Fibroblast of skin of left biceps (primary cell): ENCODE measurements around the gene KCNH8.
"Not testable (repeated sequence)": the region's sequence is repeated elsewhere in the genome, so short reads cannot be mapped to it uniquely, and the experiment has no call there.

Source experiments
- DNase-seq, 2 experiments: peaks; one replicate each; pipeline ENCODE4 v3.0.0-alpha.2; 2013; ENCODE audit warnings: low read depth in 2 of 2

The KCNH8 gene

DNA sequence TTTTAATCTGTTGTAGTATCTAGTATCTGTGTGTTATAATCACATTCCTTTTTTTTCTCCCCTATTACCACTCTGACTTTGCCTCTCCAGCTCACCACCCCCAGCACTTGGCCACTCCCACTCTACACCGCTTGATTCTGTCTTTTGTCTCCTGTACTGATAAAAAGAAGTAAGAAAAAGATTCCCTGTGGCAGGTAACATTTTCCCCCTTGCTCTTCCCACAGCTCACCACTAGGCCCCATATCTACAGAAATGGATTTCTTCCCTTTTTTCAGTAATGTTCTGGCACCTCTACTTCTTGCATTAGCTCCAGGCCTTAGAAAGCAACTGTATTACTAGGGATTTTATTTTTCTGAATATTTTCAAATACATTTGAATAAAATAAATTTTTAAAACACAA is 25.6 kb downstream of the KCNH8 start:
- no peak for DNase-seq

DNA sequence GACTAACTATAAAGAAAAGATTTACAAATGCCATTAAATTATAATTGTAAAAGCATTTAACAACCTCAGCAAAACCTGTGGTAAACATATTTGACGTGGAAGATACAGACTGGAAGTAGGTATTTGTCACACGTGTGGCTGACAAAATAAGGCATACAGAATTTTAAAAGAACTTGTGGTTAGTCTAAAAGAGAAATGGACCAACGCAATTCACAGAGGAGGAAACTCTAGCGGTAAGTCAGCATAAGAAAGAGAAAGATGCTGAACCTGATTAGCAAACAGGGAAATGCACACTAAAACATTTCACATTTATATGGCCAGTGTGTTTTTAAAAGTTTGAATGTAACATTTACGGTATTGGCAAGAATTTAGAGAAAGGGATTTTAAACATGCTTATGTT is 35.3 kb downstream of the KCNH8 start:
- DNase-seq: no peak

DNA sequence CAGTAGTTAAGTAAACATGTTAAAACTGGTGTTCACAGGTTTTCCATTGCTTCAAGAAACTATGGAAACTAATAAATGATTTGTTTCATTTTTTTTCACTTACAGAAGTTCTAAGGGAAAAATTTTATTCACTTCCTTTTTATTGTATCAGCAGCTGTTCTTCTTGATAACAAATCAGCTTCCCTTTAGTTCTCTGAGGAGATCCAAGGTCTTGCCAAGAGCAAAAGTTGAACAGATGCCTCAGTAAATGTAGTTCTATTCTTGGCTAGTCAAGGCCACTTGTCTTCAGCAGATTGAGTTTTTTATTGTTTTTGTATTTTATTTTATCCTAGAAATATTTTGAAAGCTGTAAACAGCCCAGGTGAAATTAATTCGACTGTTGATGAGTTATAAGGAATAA is 41.8 kb downstream of the KCNH8 start:
- DNase-seq: no peak

DNA sequence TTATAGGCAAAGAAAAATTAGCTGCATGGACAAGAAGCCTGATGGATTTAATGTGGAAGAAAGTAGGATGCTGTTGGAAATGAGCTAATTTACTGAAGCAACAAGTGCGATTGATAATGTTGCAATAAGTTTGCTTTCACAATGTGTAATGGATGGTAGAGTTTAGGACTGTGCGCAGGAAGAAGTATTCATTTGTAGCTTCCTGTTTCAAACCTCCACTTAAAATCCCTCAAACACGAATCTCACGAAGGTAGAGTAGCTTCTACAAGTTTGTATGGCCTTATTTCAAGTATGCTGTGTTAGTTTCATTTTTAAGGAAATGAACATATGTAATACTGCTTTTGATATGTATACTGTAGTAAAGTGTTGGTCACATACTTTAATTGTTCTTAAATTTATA is 42.3 kb downstream of the KCNH8 start:
- DNase-seq: no peak

DNA sequence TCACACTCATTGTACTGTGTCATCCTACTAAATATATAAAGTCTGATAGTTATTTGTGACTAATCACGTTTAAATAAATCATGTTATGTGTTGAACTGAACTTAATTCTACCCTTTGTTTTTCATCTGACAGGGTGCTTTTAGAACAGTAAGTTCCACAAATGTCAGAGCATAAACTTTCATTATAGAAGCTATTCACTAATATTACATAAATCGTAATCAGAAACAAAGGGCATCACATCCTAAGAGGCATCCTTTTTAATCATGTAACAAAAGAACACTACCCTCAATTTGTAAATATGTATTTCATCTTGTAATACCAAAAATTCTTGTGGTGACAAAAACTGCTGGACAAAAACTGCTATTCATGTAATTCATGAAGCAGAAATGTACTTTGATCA is 50.8 kb downstream of the KCNH8 start:
- DNase-seq: no peak

DNA sequence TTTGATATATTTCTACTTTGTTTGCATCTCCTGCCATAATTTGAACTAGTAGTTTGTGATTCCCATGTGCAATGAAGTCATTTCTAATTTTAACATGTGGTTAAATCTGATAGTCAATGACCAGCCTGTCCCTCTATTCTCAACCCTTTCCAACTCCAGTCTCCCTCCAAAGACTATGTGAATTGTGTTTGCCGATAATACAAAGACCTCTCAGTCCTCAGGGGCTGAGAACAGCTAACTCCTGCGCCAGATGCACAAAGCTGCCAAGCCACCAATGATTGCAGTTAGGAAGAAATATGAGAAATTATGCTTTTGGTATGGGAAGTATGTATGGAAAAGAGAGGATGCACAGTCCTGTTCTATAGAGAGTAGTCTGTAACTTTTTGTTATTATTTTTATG is 54.0 kb downstream of the KCNH8 start:
- DNase-seq: no peak

DNA sequence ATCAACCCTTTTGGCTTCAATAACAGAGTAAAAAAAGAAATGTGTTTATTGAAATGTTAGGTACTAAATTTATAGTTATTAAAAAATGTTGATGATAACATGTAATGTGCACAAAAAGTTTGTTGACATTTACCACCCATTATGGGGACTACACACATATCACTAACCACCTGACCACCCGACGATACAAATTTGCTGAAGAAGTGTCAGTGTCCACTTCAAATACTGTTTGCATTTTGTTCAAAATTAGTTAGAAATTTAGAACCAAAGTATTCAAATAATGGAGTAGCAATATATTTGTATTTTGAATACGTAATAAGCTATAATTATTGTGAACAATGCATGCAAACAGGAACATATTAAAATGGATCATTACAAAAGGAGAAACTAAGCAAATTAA is 54.4 kb downstream of the KCNH8 start:
- DNase-seq: no peak

DNA sequence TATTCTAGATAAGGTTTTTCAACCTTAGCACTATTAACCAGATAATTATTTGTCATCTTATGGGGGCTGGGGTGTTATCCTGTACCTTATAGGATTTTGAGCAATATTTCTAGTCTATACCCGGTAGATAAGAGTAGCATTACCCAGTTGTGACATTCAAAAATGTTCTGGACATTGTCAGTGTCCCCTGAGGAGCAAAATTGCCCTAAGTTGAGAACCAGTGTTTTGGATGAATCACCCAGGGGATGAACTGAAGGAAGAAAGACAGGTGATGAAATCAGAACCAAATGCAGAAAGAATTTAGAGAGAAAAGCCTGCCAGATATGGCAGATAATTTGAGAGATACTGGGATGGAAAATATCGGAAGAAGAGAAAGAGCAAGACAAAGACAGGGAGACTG is 58.2 kb downstream of the KCNH8 start:
- DNase-seq: no peak

DNA sequence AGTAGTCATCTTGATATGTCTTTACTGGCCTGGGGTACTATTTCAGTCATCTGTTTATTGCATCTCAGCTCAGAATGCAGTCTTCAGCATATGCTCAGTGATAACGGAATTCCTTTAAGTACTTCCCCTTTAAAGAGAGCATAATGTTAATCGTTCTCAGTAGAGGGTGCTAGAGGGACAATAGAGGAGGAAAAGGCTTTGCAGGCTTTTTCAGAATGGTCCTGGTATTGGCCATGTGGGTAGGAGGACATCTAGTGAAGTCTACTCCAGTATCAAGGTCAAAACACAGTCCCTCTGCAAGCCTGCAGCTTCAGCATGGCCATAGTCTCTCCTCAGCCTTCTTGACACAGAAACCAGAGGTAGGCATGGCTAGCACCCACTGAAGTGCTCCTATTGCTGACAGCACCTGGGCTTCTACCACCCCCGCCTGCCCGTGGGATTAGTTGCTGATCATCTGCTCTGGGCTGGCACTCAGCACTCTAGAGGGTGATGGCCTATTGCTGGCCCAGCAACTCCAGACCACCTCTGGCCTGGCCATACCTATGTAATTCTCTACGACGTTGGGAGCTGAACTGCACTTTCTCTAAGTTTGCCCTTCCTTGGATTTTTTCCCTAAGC is 65.4 kb downstream of the KCNH8 start:
- no peak for DNase-seq

DNA sequence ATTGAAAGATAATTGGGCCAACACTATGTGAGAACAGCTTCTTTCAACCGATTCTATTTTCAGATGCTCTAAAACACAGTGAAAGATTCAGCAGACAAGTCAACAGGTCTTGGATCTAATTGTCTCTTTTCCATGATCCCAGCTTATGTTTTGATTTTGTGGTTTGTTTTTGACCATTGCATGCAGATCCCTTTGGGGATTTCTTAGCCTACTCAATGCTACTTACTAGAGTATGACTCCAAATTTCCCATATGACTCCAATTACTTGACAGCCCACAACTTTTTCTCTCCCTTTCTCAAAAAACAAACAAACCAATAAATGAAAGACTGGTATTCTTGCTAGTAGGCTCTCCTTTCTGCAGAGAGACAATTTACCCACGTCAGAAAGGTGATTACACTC is 67.1 kb downstream of the KCNH8 start:
- no peak for DNase-seq

DNA sequence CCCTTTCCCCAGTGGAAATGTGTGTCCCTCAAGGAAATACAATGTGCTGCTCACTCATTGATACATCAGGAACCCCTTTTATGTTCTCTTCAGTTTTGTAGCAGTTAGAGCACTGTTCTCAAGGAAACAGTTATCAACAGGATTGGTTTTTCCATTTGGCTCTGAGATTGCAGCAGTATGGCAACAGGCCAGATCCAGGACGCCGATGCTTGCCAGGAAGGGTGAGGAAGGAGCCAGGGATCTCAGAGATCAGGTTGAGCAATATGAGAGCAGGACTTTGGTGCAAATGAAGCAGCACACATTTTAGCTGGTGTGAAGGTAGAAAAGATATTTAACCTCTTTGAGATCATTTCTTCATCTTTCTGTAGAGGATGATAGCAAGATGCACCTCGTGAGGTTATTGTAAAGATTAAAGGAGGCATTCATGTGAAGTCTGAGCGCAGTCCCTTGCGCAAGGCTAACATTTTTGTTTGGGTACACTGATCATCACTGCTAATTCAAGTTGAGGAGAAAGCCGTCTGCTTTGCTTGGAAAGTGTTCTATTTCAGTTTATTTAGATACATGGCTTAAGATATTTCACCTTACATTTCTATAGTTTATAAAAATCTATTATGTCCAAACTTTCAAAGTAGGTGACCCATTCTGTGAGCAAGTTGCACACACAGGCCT is 68.5 kb downstream of the KCNH8 start:
- no peak for DNase-seq

DNA sequence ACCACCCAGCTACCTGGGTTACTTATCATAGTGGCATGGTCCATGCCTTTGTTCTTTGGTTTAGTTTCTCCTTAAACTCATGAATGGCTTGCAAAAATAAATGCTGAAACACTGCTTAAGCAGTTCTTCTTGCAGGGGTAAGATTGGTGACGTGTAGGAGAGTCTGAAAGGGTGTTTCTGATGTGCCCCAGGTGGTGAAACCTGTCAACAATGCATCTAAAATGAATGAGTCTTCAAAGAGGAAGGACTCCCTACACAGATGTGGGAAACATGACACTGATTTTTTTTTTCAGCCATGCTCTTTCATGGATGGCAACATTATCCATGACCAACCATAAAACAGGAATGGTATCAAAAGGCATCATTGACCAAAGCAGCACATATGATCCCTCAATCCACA is 72.0 kb downstream of the KCNH8 start:
- no peak for DNase-seq

DNA sequence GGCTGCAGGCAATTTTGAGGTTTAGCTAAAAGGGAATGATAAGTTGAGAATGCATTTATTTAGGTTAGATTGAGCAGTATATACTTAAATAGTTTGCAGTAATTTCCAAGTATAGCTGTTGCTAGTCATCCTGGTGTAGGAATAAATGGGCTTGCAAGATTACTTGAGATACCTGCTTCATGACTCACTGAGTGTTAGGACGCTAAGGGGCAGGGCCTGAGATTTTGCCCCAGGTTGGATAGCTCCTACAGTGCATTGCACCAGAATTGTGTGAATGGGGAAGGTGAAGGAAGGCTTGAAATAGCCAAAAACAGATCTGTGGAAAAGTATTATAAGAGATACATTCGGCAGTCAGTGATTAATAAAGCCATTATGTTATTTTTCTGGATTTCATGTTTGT is 72.8 kb downstream of the KCNH8 start:
- no peak for DNase-seq

DNA sequence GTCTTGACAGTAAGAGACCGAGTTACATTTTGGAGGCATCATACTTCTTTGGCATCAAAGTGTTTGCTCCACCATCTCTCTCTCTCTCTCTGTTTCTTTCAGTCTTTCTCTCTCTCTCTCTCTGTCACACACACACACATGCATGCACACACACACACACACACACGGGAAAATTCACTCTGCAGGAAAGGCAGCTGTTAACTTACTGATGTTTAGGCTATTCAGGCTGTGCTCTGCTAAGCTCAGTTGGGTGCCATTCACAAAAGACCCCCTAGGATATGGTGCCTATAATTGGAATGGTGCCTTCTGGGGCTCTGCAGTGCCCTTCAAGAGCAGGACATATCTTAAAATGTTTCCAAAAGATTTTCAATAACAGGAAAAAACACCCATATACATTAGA is 78.2 kb downstream of the KCNH8 start:
- no peak for DNase-seq

DNA sequence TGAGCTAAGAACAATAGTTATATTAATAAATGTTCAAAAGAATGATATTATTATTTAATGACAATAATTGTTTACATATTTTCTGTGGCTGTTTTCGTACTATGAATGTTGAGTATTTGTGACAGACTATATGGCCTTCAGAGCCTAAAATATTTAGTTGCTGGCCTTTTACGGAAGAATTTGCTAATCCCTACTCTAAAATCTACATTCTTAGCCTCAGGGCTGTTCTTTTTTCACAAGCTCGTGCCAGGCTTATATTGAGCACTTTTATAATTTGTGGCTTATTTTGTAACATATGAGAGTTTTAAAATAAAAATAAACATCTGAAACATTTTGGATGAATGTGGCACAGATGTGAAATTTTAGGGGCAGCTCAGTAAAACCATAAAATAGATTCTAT is 79.9 kb downstream of the KCNH8 start:
- no peak for DNase-seq

DNA sequence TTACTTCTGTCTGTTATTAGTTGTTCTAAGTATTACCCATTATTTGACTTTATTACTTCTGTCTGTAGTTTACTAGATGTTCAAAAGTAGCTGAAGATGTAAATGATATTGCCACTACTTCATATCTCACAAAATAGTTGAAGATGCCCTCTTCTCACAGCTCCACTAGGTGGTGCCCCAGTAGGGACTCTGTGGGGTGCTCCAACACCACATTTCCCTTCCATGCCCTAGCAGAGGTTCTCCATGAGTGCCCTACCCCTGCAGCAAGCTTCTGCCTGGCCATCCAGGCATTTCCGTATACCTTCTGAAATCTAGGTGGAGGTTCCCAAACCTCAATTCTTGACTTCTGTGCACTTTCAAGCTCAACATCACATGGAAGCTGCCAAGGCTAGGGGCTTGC is 80.8 kb downstream of the KCNH8 start:
- no peak for DNase-seq

DNA sequence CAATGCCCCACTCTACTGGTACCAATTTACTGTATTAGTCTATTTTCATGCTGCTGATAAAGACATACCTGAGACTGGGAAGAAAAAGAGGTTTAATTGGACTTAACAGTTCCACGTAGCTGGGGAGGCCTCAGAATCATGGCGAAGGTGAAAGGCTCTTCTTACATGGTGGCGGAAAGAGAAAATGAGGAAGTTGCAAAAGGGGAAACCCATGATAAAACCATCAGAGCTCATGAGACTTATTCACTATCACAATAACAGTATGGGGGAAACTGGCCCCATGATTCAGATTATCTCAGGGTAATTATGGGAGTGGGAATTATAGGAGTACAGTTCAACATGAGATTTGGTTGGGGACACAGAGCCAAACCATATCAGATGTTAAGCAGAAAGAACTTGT is 81.6 kb downstream of the KCNH8 start:
- DNase-seq: not testable (repeated sequence)

DNA sequence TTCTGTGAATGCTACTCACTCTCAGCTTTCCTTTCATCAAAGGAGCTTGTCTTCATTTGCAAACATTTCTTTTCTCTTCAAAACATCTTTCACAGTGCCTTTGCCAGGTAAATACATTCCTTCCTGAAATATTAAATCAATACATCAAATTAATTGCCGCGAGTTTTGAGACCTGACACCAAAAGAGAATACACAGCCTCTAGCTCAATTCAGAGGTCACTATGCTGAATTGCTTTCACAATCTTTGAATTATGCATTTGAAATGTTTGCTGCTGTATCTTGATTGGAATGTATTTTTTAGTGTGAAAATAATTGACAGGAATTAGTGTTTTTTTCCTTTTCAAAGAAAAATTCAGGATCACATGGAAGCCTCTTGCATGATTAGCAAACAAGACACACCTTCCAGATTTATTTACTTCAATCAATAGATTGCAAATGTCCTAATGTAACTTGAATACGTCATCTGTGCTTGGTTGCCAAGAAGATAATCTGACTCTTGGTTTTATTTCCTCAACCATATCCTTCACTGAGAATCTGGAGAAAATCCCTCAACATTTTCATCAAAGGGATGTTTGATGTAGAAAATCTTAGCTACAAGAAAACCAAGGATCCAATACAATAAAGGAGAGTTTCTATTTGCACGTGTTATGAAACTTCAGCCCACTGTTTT is 83.6 kb downstream of the KCNH8 start:
- DNase-seq: no peak

DNA sequence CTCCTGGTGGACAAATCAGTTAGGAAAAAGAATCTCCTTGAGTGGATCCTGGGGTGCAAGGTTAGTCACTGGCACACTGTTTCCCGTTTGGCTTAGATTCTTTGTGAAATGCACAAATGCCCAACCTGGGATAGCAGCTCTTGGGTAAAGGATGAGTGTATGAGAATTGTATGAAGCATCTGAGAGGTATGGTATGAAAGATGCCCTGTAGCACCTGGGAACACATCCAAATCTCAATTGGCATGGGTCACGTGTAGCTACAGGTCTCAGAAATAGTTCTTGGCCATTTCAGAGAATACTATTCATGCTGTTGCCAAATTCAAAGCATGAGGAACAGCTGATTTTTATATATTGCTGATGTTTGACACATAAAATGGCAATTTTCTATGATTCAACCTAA is 84.3 kb downstream of the KCNH8 start:
- no peak for DNase-seq

DNA sequence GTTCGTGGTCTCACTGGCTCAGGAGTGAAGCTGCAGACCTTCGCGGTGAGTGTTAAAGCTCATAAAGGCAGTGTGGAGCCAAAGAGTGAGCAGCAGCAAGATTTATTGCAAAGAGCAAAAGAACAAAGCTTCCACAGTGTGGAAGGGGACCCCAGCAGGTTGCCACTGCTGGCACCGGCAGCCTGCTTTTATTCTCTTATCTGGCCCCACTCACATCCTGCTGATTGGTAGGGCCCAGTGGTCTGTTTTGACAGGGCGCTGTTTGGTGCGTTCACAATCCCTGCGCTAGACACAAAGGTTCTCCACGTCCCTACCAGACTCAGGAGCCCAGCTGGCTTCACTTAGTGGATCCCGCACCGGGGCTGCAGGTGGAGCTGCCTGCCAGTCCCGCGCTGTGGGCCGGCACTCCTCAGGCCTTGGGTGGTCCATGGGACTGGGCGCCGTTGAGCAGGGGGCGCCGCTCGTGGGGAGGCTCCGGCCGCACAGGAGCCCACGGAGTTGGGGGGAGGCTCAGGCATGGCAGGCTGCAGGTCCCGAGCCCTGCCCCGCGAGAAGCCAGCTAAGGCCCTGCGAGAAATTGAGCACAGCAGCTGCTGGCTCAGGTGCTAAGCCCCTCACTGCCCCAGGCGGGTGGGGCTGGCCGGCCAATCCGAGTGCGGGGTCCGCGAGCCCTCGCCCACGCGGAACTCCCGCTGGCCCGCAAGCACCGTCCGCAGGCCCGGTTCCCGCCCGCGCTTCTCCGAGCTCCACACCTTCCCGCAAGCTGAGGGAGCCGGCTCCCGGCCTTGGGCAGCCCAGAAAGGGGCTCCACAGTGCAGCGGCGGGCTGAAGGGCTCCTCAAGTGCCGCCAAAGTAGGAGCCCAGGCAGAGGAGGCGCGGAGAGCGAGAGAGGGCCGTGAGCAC is 85.8 kb downstream of the KCNH8 start:
- not testable (repeated sequence) for DNase-seq

DNA sequence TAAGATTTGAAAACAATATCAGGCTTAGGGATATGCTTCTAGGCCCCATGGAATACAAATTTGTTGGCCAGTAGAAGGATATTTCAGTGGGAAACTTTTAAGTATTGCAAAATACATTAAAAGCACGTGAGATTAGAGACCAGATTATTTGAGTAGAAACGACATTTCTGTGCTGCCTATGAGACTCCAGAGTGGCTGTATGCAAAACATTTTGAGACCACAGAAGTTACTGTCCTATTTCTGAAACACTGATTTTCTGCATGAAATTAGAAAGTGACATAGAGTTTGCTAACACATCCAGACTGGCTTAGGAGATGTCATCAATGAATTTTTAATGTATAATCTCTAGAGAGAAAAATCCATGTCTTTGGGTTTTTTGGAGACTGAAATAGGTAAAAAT is 99.8 kb downstream of the KCNH8 start:
- DNase-seq: no peak

DNA sequence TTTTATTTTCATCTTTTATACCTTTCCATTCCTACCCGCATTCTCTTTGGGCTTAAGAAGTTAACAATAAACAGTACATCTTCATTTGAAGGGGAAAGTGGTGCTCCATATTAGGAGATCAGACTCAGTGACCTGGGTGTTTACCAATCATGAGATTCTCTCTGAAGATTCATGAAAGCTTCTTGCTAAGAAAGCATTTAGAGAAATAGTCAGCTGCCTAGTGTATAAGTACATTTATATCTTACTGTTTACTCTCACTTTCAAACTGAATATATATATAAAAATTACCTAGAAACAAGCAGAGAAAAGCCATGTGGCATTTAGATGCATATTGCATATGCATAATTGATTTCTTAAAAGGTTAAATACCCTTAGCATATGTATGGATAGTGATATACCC is 100.5 kb downstream of the KCNH8 start:
- DNase-seq: no peak
